CMK (cell line): ENCODE results near the gene ARIH2.

Experiments
- DNase-seq: peaks from one replicate; pipeline ENCODE4 v3.0.0-alpha.2; 2010; ENCODE audit warnings: low read depth

The ARIH2 gene

GRCh38 chr3:48974076-48974864, 55.6 kb downstream of the ARIH2 start:
- DNase-seq, result no peak

- no peak for DNase-seq
These were observed 60.8 kb downstream of the ARIH2 start for GRCh38 chr3:48979451-48979850.

DNA sequence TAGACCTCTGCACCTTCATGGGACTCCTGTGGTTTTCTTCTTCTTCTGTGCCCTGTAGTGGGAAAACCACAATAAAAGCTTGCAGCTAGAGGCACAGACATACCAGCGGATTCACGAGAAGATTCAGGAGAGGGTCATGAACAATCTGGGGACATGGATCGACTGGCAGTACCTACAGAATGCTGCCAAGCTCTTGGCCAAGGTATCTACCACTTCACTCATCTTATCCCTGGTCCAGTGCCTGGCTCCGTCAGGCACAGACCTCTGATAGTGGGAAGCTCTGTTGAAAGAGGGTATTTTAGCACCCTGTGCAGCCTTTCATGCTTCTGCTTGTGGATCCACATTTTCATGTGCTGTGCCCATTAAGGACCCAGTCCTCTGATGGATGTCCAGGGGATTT, 61.7 kb downstream of the ARIH2 start:
- no peak for DNase-seq

DNA sequence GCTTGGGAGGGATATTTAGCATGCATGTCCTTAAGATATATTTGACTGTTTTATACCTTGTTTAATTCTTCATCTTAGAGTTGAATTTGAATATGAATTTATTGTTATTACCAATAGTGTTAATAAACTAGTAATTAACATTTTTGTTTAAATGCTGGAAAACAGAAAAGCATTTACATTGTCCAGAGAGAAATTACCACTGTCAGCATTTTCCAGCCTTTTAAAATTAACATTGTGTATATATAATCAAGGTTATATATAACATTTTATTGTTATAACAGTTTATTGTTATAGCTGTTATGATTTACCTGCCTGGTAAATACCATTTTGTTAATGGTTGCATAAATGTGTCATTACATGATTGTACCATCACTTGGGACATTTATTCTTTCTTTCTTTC, 63.4 kb downstream of the ARIH2 start:
- DNase-seq, result no peak

- no peak for DNase-seq
These were observed 64.0 kb downstream of the ARIH2 start for GRCh38 chr3:48982686-48983085.

DNA sequence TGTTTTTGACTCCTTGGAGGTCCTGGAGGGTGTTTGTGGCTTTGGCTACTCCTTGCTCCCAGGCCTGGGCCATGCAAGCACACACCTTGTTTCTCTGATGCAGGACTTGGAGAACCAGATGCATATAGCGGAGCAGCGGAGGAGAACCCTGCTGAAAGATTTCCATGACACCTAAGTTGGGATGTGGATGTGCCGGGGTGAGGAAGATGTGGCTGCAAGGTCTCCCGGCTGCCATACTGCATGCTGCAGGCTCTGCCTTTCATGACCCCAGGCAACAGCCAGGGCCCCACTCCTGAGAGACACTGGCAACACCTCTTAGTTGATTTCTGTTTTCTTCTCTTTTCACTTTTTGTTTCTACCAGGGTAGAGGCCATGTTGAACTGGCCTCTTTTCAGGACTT, 64.5 kb downstream of the ARIH2 start:
- DNase-seq, result no peak

GRCh38 chr3:48984663-48985062, 66.0 kb downstream of the ARIH2 start:
- no peak for DNase-seq

DNA sequence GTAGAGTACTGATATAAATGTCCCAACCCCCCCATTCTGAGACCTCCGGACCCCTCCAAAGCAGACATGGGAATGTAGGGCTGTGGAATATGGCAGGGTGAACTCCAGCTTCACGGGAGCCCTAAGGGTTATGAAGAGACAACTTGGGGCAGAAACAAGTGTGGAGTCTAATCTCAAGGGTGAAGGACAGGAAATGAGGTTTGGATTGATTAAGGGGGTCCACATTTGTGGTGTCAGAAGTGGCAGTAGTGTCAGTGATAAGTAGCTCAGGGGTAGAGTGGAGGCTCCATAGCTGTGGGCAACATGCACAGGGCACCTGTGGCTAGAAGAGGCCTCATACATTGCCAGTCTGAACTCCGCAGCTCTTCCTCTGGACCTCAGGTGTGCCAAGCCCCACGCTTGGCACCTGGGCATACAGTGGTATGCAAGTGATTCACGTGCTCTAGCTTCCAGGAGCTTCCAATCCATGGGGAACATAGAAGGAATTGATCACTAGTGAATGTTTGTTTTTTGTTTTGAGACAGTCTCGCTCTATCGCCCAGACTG, 67.3 kb downstream of the ARIH2 start:
- DNase-seq, result no peak

DNA sequence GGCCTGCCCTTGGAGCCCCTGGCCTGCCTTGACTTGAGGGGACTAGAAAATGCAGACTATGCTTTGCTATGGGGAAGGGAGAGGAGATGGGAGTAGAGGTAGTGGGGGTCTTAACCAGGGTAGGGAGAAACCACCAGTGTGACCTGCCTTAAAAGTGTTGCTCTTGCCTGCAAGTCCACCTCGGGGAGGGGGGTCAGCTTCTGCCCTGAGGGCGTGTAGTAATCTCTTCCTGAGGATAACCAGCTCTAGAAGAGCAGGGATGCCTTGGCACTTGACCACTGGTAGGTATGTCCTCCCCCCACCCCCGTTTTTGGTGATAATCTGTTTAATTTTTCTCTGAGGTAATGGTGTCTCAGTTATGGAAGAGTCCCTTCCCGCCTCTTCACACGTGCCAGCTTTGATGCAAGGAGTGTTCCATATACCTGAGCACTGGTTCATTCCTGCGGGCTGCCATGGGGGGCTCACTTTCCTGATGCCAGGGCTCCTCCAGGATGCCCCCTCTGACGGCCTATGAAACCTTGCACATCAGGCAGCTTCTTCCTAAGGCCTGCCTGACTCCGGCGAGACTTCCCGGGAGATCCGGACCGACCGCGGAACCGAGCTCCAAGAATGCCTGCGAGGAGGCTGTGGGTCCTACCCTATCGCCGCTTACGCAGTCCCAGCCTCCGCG, 70.6 kb downstream of the ARIH2 start:
- no peak for DNase-seq

DNA sequence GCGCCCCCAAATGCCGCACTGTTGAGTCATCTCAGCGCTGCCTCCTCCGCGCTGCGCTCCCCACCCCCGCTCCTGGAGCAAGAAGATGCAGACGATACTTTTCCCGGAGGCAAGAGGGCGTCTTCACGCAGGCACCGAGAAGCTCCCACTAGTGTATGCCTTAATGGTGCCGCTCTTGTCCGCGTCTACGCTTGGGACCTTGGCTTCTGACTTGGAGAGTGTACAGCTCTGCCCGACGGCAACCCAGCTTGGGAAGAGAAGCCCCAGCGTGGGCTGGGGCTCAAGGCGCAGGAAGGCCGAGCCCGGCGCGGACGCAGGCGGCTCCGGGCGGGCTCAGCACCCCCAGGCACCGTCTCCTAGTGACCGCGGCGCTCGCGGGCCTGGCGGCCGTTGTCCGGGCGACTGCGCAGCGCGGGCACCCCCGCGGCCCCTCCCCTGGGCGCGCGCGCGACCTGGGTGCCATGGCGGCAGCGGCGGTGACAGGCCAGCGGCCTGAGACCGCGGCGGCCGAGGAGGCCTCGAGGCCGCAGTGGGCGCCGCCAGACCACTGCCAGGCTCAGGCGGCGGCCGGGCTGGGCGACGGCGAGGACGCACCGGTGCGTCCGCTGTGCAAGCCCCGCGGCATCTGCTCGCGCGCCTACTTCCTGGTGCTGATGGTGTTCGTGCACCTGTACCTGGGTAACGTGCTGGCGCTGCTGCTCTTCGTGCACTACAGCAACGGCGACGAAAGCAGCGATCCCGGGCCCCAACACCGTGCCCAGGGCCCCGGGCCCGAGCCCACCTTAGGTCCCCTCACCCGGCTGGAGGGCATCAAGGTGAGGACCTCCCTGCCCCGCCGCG, 71.4 kb downstream of the ARIH2 start, which contains the start of gene P4HTM:
TSS of gene P4HTM (plus strand) at position 446 of the 840 bp plus-strand sequence. CDS start at position 462, 16 bp downstream.
- DNase-seq, result peak; percentile 76

- DNase-seq, result no peak
These were observed 72.2 kb downstream of the ARIH2 start for GRCh38 chr3:48990636-48991469.

- no peak for DNase-seq
These were observed 73.4 kb downstream of the ARIH2 start for GRCh38 chr3:48991851-48992545.

GRCh38 chr3:48993834-48994233, 75.2 kb downstream of the ARIH2 start:
- DNase-seq, result no peak

GRCh38 chr3:48996640-48997039, 78.0 kb downstream of the ARIH2 start:
- no peak for DNase-seq

- DNase-seq, result no peak
These were observed 78.5 kb downstream of the ARIH2 start for GRCh38 chr3:48997102-48997635.

GRCh38 chr3:48997714-48998637, 79.3 kb downstream of the ARIH2 start:
- no peak for DNase-seq

DNA sequence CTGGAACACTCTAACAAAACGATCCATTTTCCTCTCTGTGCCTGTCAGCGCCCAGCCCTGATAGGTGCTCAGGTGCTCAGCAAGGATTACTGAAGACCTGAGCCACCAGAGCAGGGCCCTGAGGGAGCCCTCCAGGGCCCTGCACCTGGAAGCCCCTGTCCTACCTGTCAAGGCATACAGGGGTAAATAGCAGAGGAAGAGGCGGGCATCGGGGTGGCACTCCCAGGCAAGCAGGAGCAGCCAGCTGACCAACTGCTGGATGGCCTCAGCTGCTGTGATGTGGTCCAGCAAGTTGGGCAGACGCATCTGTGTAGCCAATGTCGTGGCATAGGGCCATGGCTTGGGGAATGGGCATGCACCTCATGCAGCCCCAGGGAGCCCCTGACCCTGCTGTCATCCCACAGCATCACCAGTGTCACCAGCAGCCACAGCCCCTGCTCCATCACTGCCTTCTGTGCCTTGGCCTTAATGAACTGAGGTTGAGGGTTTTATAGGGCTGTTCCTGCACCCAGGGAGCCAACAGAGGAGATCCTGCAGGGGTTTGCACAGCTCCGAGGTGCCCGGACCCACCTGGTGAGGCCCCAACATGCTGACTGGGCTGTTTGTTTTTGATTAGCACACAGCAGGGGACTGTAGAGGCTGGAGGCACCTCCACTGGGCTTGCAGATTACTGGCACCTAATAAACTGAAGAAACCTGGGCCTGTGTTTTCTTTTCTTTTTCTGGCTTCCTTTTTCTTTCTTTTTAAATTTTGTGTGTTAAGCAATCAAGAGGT, 80.6 kb downstream of the ARIH2 start:
- DNase-seq, result no peak

GRCh38 chr3:49001155-49001554, 82.5 kb downstream of the ARIH2 start:
- DNase-seq, result no peak
